ENCODE results near the gene WNT2. TPM values are rescaled to one million over a fixed set of nuclear protein-coding genes. Genes with fewer than 3 reads are reported as not detected.

WNT2 gene
- total and polyA plus RNA-seq, 2 donors (not counting 1 experiment from before 2014, with no cell fraction given): not detected

DNA sequence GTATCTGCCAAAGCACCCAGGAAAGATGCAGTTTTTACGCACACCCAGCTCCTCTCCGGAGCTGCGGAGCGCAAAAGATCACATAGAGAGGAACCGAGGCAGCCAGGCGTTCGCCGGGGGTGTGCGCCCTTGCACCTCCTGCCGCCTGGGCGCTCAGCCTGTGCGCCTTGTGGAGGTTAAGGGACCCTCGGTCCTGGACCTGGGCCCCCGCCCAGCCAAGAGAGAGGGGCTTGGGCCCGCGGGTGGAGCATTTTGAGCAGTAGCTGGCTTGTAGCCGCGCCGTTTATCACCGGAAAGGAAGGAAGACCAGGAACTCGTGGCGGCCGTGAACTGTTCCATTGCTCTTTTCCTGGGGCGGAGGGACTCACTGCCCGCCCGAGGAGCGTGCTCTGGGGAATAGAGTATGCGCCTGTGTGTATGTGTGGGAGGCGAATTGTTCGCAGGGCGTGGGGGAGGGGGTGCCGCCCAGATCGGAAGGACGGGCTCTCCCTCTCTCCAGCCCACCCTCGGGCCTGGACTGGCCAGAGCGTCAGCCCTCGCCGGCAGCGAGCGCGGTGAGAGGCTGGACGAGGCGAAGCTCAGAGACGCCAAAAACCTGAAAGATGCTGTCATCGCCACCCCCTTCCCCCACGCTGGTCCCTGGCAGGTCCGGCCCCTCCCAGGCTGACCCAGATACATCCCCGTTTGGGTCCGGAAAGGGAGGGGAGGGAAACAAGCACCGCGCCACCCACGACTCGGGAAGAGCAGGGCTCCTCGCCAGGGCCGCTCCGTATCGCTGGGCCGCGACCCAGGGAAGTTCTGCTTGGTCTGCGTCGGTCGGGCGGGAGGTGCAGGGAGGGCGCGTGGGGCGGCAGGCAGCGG, 1.2 kb upstream of the WNT2 start:
- Histone ChIP-seq H4K20me1 (ENCODE audit: control insufficient read depth, insufficient read depth, low read length, poor library complexity, severe bottlenecking) (no peaks in the 10 kb centered on the region), H3K9ac (ENCODE audit: low read length) (no peak overlapping the region), H2AFZ (ENCODE audit: insufficient read depth, low read depth, low read length, poor library complexity, severe bottlenecking) (no peak overlapping the region), H3K79me2 (ENCODE audit: control insufficient read depth, insufficient read depth, low read length) (no peaks in the 10 kb centered on the region), H3K27ac (ENCODE audit: low read length in 2 of 2) (no peak overlapping the region), H3K4me3 (ENCODE audit: control extremely low read depth in 1 of 5, extremely low read depth in 1 of 5, insufficient read depth in 1 of 5, low read depth in 2 of 5, low read length in 4 of 5) (no peak overlapping the region), H3K4me1 (ENCODE audit: control insufficient read depth in 2 of 2, insufficient read depth in 2 of 2, low read length in 2 of 2) (no peaks in the 10 kb centered on the region), H3K36me3 (replicated peaks in 1 of 2; ENCODE audit: control extremely low read depth in 1 of 2, control insufficient read depth in 1 of 2, extremely low read depth in 1 of 2, insufficient read depth in 2 of 2, low read length in 1 of 2) (no peaks in the 10 kb centered on the region), H3K27me3 (replicated peaks in 1 of 4; ENCODE audit: control extremely low read depth in 1 of 4, control insufficient read depth in 3 of 4, insufficient read depth in 4 of 4, low read length in 3 of 4) (peaks cover 0 to 43% (median 14%) of the 10 kb centered on the region in 4 experiments), H3K9me3 (ENCODE audit: control extremely low read depth in 1 of 3, control insufficient read depth in 2 of 3, insufficient read depth in 1 of 3, low read length in 2 of 3) (peaks cover 0 to 12% (median 0%) of the 10 kb centered on the region in 3 donors), H3K4me2 (replicated peaks; ENCODE audit: low read depth, low read length, poor library complexity, severe bottlenecking) (no peak overlapping the region)
- CTCF ChIA-PET: no interaction called here
- POLR2A ChIA-PET: no interaction called here
- ATAC-seq (ENCODE audit: low read depth) (no peak), DNase-seq (no peak)
- Mint-ChIP-seq H3K27me3 (peaks cover 58% of the 10 kb centered on the region), H3K9me3 (ENCODE audit: insufficient read depth) (peaks cover 2% of the 10 kb centered on the region), H3K4me3 (no peak overlapping the region), H3K27ac (no peak overlapping the region), H3K4me1 (peaks cover 2% of the 10 kb centered on the region)
- WGBS (ENCODE audit: insufficient coverage): 8% methylated on average over 62 of the region's 67 CpGs
- no peak for TF ChIP-seq EZH2 (IDR thresholded peaks at IDR 0.05; ENCODE audit: borderline replicate concordance, insufficient read depth, low read depth, low read length, poor library complexity, severe bottlenecking)
- intact Hi-C loops (cut with micrococcal nuclease): no loop called here

DNA sequence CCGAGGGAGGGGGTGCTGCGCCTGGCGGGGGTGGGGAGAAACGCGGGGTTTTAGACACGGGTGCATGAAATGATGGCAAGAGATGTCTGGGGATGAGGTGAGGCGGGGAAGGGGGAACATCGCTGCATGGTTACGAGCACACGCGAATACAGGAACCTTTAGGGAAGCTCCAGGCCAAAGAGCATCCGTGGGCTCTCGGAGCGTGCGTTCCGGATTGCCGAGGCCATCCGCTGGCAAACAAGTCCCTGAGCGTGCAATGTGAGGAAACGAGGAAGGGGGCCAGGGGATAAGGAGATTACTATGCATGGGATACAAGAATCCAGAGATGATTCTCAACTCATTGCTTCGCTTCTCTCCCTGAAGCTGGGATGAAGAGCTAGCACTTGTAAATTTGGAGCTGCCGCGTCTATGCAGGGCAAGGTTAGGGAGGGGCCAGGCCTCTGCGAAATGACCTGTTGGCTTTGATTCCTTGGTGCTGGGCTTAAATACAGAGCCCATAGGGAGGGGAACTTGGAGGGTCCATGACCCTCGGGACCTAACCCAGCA, 520 bp upstream of the WNT2 start:
- ChIA-PET POLR2A (no interaction called here), CTCF (interaction anchor here (1.0 kb wide), 1 partner anchor 12 kb away, joined by 3 read pairs; no protein-coding TSS in a partner anchor)
- WGBS (ENCODE audit: insufficient coverage): 8% methylated on average over 25 of the region's 25 CpGs
- Histone ChIP-seq H4K20me1 (ENCODE audit: control insufficient read depth, insufficient read depth, low read length, poor library complexity, severe bottlenecking) (no peaks in the 10 kb centered on the region), H2AFZ (ENCODE audit: insufficient read depth, low read depth, low read length, poor library complexity, severe bottlenecking) (no peak overlapping the region), H3K79me2 (ENCODE audit: control insufficient read depth, insufficient read depth, low read length) (no peaks in the 10 kb centered on the region), H3K9ac (ENCODE audit: low read length) (no peak overlapping the region), H3K4me1 (ENCODE audit: control insufficient read depth in 2 of 2, insufficient read depth in 2 of 2, low read length in 2 of 2) (no peaks in the 10 kb centered on the region), H3K27me3 (replicated peaks in 1 of 4; ENCODE audit: control extremely low read depth in 1 of 4, control insufficient read depth in 3 of 4, insufficient read depth in 4 of 4, low read length in 3 of 4) (peaks cover 0 to 43% (median 14%) of the 10 kb centered on the region in 4 experiments), H3K4me3 (ENCODE audit: control extremely low read depth in 1 of 5, extremely low read depth in 1 of 5, insufficient read depth in 1 of 5, low read depth in 2 of 5, low read length in 4 of 5) (no peak overlapping the region), H3K4me2 (replicated peaks; ENCODE audit: low read depth, low read length, poor library complexity, severe bottlenecking) (no peak overlapping the region), H3K36me3 (replicated peaks in 1 of 2; ENCODE audit: control extremely low read depth in 1 of 2, control insufficient read depth in 1 of 2, extremely low read depth in 1 of 2, insufficient read depth in 2 of 2, low read length in 1 of 2) (no peaks in the 10 kb centered on the region), H3K27ac (ENCODE audit: low read length in 2 of 2) (no peak overlapping the region), H3K9me3 (ENCODE audit: control extremely low read depth in 1 of 3, control insufficient read depth in 2 of 3, insufficient read depth in 1 of 3, low read length in 2 of 3) (peaks cover 0 to 12% (median 0%) of the 10 kb centered on the region in 3 donors)
- Mint-ChIP-seq H3K4me3 (no peak overlapping the region), H3K9me3 (ENCODE audit: insufficient read depth) (peaks cover 2% of the 10 kb centered on the region), H3K27me3 (peaks cover 59% of the 10 kb centered on the region), H3K4me1 (peaks cover 2% of the 10 kb centered on the region), H3K27ac (no peak overlapping the region)
- no peak for TF ChIP-seq CTCF (IDR thresholded peaks at IDR 0.05)
- no peak for TF ChIP-seq EZH2 (IDR thresholded peaks at IDR 0.05; ENCODE audit: borderline replicate concordance, insufficient read depth, low read depth, low read length, poor library complexity, severe bottlenecking)
- intact Hi-C loops (cut with micrococcal nuclease): no loop called here
- no peak for DNase-seq
- no peak for ATAC-seq (ENCODE audit: low read depth)
